Heart right ventricle (tissue), 16 donors: ENCODE measurements around the gene KPNA1. TPM values are rescaled to one million over a fixed set of nuclear protein-coding genes. Genes with fewer than 3 reads are reported as not detected.

Experiments
- ATAC-seq, 8 donors: fragments of 200-7000 bp; cut with Tn5 transposase; one replicate each; pipeline ENCODE4 v1.9.1; 2020; ENCODE audit warnings: mild to moderate bottlenecking in 8 of 8, moderate library complexity in 8 of 8, moderate number of reproducible peaks in 1 of 8
- DNase-seq, 2 donors: peaks; one replicate each; pipeline ENCODE4 v3.0.0-alpha.2; 2020
- H3K27ac ChIP-seq, 10 donors: fragments of 200-600 bp; sonication (generic) in 2 of 10; one replicate each; pipeline versions ENCODE4 v1.5.0 to v1.8.0; 2020 to 2022; ENCODE audit warnings: mild to moderate bottlenecking in 3 of 10
- H3K27me3 ChIP-seq, 7 donors: fragments of 200-600 bp; one replicate each; pipeline ENCODE4 v1.8.0; 2021 to 2022; ENCODE audit warnings: mild to moderate bottlenecking in 2 of 7
- H3K36me3 ChIP-seq, 9 donors: fragments of 200-600 bp; sonication (generic) in 1 of 9; one replicate each; pipeline versions ENCODE4 v1.5.0 to v1.8.0; 2020 to 2022; ENCODE audit warnings: mild to moderate bottlenecking in 2 of 9
- H3K4me1 ChIP-seq, 9 donors: fragments of 200-600 bp; sonication (generic) in 1 of 9; one replicate each; pipeline versions ENCODE4 v1.5.0 to v1.8.0; 2020 to 2022; ENCODE audit warnings: mild to moderate bottlenecking in 4 of 9
- H3K4me3 ChIP-seq, 10 donors: fragments of 200-600 bp; sonication (generic) in 2 of 10; one replicate each; pipeline versions ENCODE4 v1.5.0 to v1.8.0; 2020 to 2022; ENCODE audit warnings: mild to moderate bottlenecking in 7 of 10, moderate library complexity in 2 of 10
- H3K9me3 ChIP-seq, 11 donors: fragments of 200-600 bp in 10 of 11; sonication (generic) in 2 of 11; one replicate each; pipeline versions ENCODE4 v1.5.0 to v1.8.0; 2013 to 2022; ENCODE audit warnings: mild to moderate bottlenecking in 2 of 11, control low read depth in 1 of 11, moderate library complexity in 1 of 11
- WGBS, 2 donors: extraction: QIAGEN DNeasy Blood & Tissue Kit; methylation state at CpG; one replicate each; pipeline ENCODE4 v1.1.7; 2013; ENCODE audit warnings: inconsistent platforms in 1 of 2; 5-methylcytosine and 5-hydroxymethylcytosine counted together
- intact Hi-C, 10 donors: fragments of 100-400 bp; cut with DNase I; formaldehyde crosslinking; loops; one replicate each; pipeline versions ENCODE4 v1.11.1 to v1.14.2; 2022
- polyA plus RNA-seq, 2 donors: library from polyadenylated mRNA; stranded (reverse); fragments of 200-250 nt; gene quantifications; one replicate each; pipeline ENCODE4 v1.2.3, GENCODE V29; 2013
- total RNA-seq, 10 donors: library from RNA; stranded (reverse); fragmentation: NEBNext Ultra II Directional in 3 of 10; extraction: Animal tissue kit (Norgen Biotek cat#: 25700) in 3 of 10; gene quantifications; one replicate each; pipeline versions ENCODE4 v1.2.1 to v1.2.4, GENCODE V29; 2021 to 2023
- TF ChIP-seq, protein P1 (sequence below), 9 donors: fragments of 200-600 bp; sonication (generic) in 2 of 9; IDR thresholded peaks; one replicate each; pipeline versions ENCODE4 v1.5.0 to v1.8.0; 2021 to 2022; ENCODE audit warnings: antibody characterized with exemption in 9 of 9, mild to moderate bottlenecking in 5 of 9, moderate library complexity in 1 of 9
- donor health status: Arrhythmogenic right ventricular cardiomyopathy.
- donor health status: ischemic (EF 13 %, LVEDD 7.1; RV severe dilation, severe dysfunction).
- donor health status: healthy with polysubstance abuse.
- donor health status: DM: no; HTN: yes; CAD: no.
- donor health status: DM: no; HTN: no; CAD: no.
- donor health status: ischemic (EF 25% LVEDD 6.9; RV normal size, moderate dysfunction).
- donor health status: ischemic (EF 25% LVEDD 5.7; RV mildly dilated, moderate dysfunction).
- donor health status: healthy.
- donor health status: DM: yes; HTN: yes; CAD: no.
- donor health status: Ischemic cardiomyopathy.
- donor health status: ischemic (EF 35%, LVEDD 5.7; RV mildly dilated, moderate dysfunction).
- donor health status: nonischemic (EF 11% LVEDD 7.7; RV severe dilation, severe dysfunction).
- donor health status: DM: yes; HTN: yes; CAD: no.
- donor health status: PGD.
- donor health status: ischemic (EF 29% LVEDD 5.4; RV normal size, mild dysfunction).
- donor health status: nonischemic (EF 23%, LVEDD 6.1; RV moderate dilation, normal function).

KPNA1 gene
- total and polyA plus RNA-seq, 12 donors, result 14.5 to 121 (median 84.1) TPM

DNA sequence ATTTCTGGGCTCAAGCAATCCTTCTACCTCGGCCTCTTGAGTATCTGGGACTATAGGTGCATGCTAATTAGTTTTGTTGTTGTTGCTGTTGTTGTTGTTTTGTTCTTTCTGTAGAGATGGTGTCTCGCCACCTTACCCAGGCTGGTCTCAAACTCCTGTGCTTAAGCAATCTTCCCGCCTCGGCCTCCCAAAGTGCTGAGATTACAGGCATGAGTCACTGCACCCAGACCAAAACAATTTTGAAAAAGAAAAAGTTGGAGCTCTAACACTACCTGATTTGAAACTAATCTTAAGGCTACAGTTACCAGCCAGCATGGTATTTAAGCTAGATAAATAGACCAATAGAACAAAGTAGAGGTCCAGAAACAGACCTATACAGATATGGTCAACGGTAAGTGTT lies 29.8 kb downstream of the KPNA1 start:
- no peaks in the 10 kb centered on the region for H3K9me3 ChIP-seq
- H3K27ac ChIP-seq, result no peak overlapping the region
- H3K4me3 ChIP-seq, result no peak overlapping the region
- WGBS, 2 donors, result 87 to 89% methylated on average over 5 of the region's 5 CpGs
- H3K4me1 ChIP-seq, result peaks cover 0 to 25% (median 12%) of the 10 kb centered on the region in 9 donors
- ATAC-seq, result no peak
- H3K27me3 ChIP-seq, result no peaks in the 10 kb centered on the region
- intact Hi-C loops, result no loop called here
- TF ChIP-seq, protein P1, sequence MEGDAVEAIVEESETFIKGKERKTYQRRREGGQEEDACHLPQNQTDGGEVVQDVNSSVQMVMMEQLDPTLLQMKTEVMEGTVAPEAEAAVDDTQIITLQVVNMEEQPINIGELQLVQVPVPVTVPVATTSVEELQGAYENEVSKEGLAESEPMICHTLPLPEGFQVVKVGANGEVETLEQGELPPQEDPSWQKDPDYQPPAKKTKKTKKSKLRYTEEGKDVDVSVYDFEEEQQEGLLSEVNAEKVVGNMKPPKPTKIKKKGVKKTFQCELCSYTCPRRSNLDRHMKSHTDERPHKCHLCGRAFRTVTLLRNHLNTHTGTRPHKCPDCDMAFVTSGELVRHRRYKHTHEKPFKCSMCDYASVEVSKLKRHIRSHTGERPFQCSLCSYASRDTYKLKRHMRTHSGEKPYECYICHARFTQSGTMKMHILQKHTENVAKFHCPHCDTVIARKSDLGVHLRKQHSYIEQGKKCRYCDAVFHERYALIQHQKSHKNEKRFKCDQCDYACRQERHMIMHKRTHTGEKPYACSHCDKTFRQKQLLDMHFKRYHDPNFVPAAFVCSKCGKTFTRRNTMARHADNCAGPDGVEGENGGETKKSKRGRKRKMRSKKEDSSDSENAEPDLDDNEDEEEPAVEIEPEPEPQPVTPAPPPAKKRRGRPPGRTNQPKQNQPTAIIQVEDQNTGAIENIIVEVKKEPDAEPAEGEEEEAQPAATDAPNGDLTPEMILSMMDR (IDR thresholded peaks at IDR 0.05), result no peak
- H3K36me3 ChIP-seq, result peaks cover 0 to 14% (median 0%) of the 10 kb centered on the region in 9 donors
- DNase-seq, result no peak

DNA sequence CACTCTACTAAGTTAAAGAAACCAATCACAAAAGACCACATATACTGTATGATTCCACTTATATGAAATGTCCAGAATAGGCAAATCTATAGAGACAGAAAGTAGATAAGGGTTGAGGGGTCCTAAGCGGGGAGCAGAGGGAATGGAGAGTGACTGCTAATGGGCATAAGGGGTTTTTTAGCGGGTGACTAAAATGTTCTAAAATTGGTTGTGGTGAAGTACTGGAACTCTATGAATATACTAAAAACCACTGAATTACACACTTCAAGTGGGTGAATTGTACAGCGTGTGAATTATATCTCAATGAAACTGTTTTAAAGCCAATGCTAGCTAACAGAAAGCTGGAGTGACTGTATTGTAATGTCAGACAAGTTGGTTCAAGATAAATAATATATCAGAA lies 33.3 kb downstream of the KPNA1 start:
- TF ChIP-seq, protein P1 (IDR thresholded peaks at IDR 0.05), result no peak
- H3K4me3 ChIP-seq, result no peak overlapping the region
- H3K36me3 ChIP-seq, result peaks cover 0 to 8% (median 0%) of the 10 kb centered on the region in 9 donors
- 98 to 99% methylated on average over 3 of the region's 3 CpGs for WGBS, 2 donors
- H3K27me3 ChIP-seq, result no peaks in the 10 kb centered on the region
- H3K4me1 ChIP-seq, result peaks cover 0 to 23% (median 16%) of the 10 kb centered on the region in 9 donors
- H3K9me3 ChIP-seq, result no peaks in the 10 kb centered on the region
- H3K27ac ChIP-seq, result no peak overlapping the region
- intact Hi-C loops, result no loop called here
- no peak for ATAC-seq
- DNase-seq, result no peak

DNA sequence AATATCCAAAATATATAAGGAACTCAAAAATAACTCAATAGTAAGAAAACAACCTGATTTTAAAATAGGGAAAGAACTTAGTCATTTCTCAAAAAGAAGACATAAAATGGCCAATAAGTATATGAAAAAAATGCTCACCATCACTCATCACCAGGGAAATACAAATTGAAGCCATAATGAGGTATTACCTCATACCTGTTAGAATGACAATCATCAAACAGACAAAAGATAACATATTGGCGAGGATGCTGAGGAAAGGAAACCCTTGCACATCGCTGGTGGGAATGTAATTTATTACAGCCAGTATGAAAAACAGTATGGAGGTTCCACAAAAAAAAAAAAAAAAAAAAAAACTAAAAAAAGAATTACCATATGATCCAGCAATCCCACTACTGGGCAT lies 38.2 kb downstream of the KPNA1 start:
- Histone ChIP-seq H3K27ac (no peak overlapping the region), H3K36me3 (peaks cover 0 to 3% (median 0%) of the 10 kb centered on the region in 9 donors), H3K27me3 (no peaks in the 10 kb centered on the region), H3K4me3 (no peak overlapping the region), H3K4me1 (peaks cover 0 to 20% (median 6%) of the 10 kb centered on the region in 9 donors), H3K9me3 (no peaks in the 10 kb centered on the region)
- TF ChIP-seq, protein P1 (IDR thresholded peaks at IDR 0.05), result no peak
- no peak for DNase-seq
- peak in 1 of 8 donors; percentile 57 for ATAC-seq
- WGBS, 2 donors, result 75 to 81% methylated on average over 2 of the region's 2 CpGs
- intact Hi-C loops, result loop anchor here in 1 of 10 donors (5.0 kb wide), 1 partner anchor 36 kb away; the partner anchor contains the start of gene KPNA1

DNA sequence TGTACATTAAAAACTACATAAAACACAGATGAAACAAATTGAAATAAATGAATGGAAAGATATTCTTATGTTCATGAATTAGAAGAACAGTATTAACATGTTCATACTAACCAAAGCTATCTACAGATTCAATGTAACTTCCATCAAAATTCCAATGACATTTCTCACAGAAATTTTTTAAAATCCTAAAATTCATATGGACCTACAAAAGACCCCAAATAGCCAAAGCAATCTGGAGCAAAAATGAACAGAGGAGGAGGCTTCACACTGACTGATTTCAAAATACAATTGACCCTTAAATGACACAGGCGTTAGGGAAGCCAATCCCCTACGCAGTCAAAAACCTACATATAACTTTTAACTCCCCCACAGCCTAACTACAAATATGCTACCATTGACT lies 39.4 kb downstream of the KPNA1 start:
- WGBS, 2 donors, result 94 to 96% methylated on average over 2 of the region's 2 CpGs
- Histone ChIP-seq H3K36me3 (no peaks in the 10 kb centered on the region), H3K9me3 (no peaks in the 10 kb centered on the region), H3K27ac (no peak overlapping the region), H3K4me1 (peaks cover 0 to 20% (median 6%) of the 10 kb centered on the region in 9 donors), H3K27me3 (no peaks in the 10 kb centered on the region), H3K4me3 (no peak overlapping the region)
- no peak for DNase-seq
- no peak for ATAC-seq
- intact Hi-C loops, result loop anchor here in 1 of 10 donors (5.0 kb wide), 1 partner anchor 37 kb away; the partner anchor contains the start of gene KPNA1
- TF ChIP-seq, protein P1 (IDR thresholded peaks at IDR 0.05), result no peak
